NT2/D1 (cell line): ENCODE data around the gene SMPD2.

Experiments used
- SUZ12 ChIP-seq: IDR thresholded peaks from 2 replicates; pipeline ENCODE4 v1.6.1; 2011; ENCODE audit not compliant: insufficient read length, insufficient read depth; ENCODE audit errors: extremely low read depth
- YY1 ChIP-seq: IDR thresholded peaks from 2 replicates; pipeline ENCODE4 v1.6.1; 2011; ENCODE audit not compliant: insufficient read length, insufficient read depth
- ZNF274 ChIP-seq: IDR thresholded peaks from 2 replicates; pipeline ENCODE4 v1.6.1; 2011; ENCODE audit warnings: mild to moderate bottlenecking, low read depth, low read length

GRCh38 chr6:109457562-109457996 lies 17.1 kb downstream of the SMPD2 start:
- TF ChIP-seq SUZ12 (no peak), ZNF274 (no peak), YY1 (no peak)
